ENCODE data around the gene CAMK4. TPM values are rescaled to one million over a fixed set of nuclear protein-coding genes. Genes with fewer than 3 reads are reported as not detected.
A peak's percentile ranks its signal among the peaks of the same experiment; 100 is the strongest.

CAMK4 gene
- total and polyA plus RNA-seq, 9 of the 15 experiments (the other 6 are each of a cell fraction or from before 2014, with no cell fraction given), result 0.35 TPM; not detected in 8

DNA sequence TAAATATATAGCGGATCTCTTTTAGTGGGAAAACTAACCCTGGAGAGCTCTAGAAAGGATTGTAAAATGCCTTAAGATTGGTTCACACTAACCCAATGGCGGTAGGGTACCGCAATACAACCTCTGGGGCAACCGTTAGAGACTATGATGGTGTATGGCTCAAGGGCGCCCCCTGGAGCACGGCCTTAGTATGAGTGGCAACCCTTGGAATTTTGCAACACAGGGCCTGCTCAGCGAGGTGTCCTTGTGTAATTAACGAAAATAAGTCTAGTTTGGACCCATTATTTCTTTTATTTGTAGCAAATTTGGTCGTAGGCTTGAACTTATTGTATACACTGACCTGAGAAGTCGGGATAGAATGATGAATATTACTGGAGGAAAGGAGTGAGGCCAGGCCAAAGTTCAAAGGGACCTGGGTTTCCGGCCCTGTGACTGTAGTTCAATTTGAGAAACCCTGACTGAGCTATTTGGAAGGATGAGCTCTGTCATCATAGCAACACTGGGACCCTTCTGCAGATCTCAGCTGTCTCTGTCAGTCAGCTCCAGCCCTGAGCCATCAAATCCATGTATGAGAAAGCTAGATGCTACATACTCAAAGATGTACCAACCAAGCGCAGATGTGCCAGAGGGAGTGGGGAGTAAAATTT is 54.8 kb downstream of the CAMK4 start:
- POLR2A ChIA-PET, result no interaction called here
- H3K27me3 ChIP-seq (ENCODE audit: control insufficient read depth in 2 of 2, insufficient read depth in 2 of 2, low read length in 2 of 2), result no peaks in the 10 kb centered on the region
- in situ Hi-C loops (cut with MboI), result no loop called here
- TF ChIP-seq XRCC5 (IDR thresholded peaks at IDR 0.05; ENCODE audit: low read depth, low read length), result no peak
- TF ChIP-seq, protein P1, sequence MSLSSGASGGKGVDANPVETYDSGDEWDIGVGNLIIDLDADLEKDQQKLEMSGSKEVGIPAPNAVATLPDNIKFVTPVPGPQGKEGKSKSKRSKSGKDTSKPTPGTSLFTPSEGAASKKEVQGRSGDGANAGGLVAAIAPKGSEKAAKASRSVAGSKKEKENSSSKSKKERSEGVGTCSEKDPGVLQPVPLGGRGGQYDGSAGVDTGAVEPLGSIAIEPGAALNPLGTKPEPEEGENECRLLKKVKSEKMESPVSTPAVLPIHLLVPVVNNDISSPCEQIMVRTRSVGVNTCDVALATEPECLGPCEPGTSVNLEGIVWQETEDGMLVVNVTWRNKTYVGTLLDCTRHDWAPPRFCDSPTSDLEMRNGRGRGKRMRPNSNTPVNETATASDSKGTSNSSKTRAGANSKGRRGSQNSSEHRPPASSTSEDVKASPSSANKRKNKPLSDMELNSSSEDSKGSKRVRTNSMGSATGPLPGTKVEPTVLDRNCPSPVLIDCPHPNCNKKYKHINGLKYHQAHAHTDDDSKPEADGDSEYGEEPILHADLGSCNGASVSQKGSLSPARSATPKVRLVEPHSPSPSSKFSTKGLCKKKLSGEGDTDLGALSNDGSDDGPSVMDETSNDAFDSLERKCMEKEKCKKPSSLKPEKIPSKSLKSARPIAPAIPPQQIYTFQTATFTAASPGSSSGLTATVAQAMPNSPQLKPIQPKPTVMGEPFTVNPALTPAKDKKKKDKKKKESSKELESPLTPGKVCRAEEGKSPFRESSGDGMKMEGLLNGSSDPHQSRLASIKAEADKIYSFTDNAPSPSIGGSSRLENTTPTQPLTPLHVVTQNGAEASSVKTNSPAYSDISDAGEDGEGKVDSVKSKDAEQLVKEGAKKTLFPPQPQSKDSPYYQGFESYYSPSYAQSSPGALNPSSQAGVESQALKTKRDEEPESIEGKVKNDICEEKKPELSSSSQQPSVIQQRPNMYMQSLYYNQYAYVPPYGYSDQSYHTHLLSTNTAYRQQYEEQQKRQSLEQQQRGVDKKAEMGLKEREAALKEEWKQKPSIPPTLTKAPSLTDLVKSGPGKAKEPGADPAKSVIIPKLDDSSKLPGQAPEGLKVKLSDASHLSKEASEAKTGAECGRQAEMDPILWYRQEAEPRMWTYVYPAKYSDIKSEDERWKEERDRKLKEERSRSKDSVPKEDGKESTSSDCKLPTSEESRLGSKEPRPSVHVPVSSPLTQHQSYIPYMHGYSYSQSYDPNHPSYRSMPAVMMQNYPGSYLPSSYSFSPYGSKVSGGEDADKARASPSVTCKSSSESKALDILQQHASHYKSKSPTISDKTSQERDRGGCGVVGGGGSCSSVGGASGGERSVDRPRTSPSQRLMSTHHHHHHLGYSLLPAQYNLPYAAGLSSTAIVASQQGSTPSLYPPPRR (CRISPR knock-in tag; IDR thresholded peaks at IDR 0.05; ENCODE audit: borderline replicate concordance), result no peak
- 0 out of 2 replicates have a peak, but pooled peaks have one; percentile 26 for TF ChIP-seq MYBL2 (IDR thresholded peaks at IDR 0.05; ENCODE audit: low read depth)
- TF ChIP-seq MYBL2 (CRISPR knock-in tag; IDR thresholded peaks at IDR 0.05; ENCODE audit: borderline replicate concordance), result no peak
- no peak for TF ChIP-seq ZNF121 (CRISPR knock-in tag; conservative IDR thresholded peaks at IDR 0.05)
- TF ChIP-seq, protein P2, sequence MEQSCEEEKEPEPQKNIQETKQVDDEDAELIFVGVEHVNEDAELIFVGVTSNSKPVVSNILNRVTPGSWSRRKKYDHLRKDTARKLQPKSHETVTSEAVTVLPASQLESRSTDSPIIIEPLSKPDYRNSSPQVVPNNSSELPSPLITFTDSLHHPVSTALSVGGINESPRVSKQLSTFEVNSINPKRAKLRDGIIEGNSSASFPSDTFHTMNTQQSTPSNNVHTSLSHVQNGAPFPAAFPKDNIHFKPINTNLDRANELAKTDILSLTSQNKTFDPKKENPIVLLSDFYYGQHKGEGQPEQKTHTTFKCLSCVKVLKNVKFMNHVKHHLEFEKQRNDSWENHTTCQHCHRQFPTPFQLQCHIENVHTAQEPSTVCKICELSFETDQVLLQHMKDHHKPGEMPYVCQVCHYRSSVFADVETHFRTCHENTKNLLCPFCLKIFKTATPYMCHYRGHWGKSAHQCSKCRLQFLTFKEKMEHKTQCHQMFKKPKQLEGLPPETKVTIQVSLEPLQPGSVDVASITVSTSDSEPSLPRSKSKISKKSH (CRISPR knock-in tag; IDR thresholded peaks at IDR 0.05), result no peak
- TF ChIP-seq, protein P3, sequence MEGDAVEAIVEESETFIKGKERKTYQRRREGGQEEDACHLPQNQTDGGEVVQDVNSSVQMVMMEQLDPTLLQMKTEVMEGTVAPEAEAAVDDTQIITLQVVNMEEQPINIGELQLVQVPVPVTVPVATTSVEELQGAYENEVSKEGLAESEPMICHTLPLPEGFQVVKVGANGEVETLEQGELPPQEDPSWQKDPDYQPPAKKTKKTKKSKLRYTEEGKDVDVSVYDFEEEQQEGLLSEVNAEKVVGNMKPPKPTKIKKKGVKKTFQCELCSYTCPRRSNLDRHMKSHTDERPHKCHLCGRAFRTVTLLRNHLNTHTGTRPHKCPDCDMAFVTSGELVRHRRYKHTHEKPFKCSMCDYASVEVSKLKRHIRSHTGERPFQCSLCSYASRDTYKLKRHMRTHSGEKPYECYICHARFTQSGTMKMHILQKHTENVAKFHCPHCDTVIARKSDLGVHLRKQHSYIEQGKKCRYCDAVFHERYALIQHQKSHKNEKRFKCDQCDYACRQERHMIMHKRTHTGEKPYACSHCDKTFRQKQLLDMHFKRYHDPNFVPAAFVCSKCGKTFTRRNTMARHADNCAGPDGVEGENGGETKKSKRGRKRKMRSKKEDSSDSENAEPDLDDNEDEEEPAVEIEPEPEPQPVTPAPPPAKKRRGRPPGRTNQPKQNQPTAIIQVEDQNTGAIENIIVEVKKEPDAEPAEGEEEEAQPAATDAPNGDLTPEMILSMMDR (IDR thresholded peaks at IDR 0.05 in 2 of 3, conservative IDR thresholded peaks at IDR 0.05 in 1 of 3; ENCODE audit: insufficient read depth in 2 of 3, low read depth in 1 of 3, low read length in 3 of 3), result peak; percentile 75 to 81 (median 76)

More for the DNA sequence above, 54.8 kb downstream of the CAMK4 start:
- 21% methylated on average over 12 of the region's 12 CpGs for WGBS (ENCODE audit: insufficient coverage, low coverage, missing lambda C conversion rate)
- Histone ChIP-seq H4K20me1 (replicated peaks; ENCODE audit: control insufficient read depth, insufficient read depth, low read length) (no peaks in the 10 kb centered on the region), H3K4me1 (replicated peaks in 1 of 2; ENCODE audit: control insufficient read depth in 2 of 2, insufficient read depth in 2 of 2, low read length in 2 of 2) (no peaks in the 10 kb centered on the region), H3K9me3 (replicated peaks; ENCODE audit: control insufficient read depth, insufficient read depth, low read depth, low read length) (no peaks in the 10 kb centered on the region), H2AFZ (ENCODE audit: low read depth, low read length) (0 out of 2 replicates have a peak overlapping the region, but pooled peaks have one; percentile 19), H3K36me3 (ENCODE audit: control insufficient read depth, insufficient read depth, low read length) (no peaks in the 10 kb centered on the region), H3K79me2 (ENCODE audit: control insufficient read depth, insufficient read depth, low read length) (no peaks in the 10 kb centered on the region), H3K9ac (ENCODE audit: insufficient read depth in 1 of 2, low read depth in 2 of 2, low read length in 2 of 2) (no peak overlapping the region), H3K9me1 (ENCODE audit: control insufficient read depth, insufficient read depth, low read length) (no peaks in the 10 kb centered on the region), H3K4me2 (ENCODE audit: insufficient read depth, low read length) (no peak overlapping the region), H3K27ac (ENCODE audit: extremely low read depth, low read depth, low read length) (no peak overlapping the region), H3K4me3 (no peak overlapping the region)
- intact Hi-C loops (cut with micrococcal nuclease), result loop anchor here (1.0 to 10.0 kb wide), 4 partner anchors 121 to 1084 kb away; no protein-coding TSS in a partner anchor
- FAIRE-seq (peak; percentile 91), DNase-seq (ENCODE audit: extremely low read depth in 1 of 4, low spot score in 3 of 4) (peak; percentile 70 to 74 (median 72)), ATAC-seq (peak; percentile 99)
- CTCF ChIA-PET (ENCODE audit: low intra/inter-chr PET ratio), result interaction anchor here (0.6 to 2.8 kb wide), 3 partner anchors 14 to 121 kb away, joined by 3 to 17 read pairs (median 9); no protein-coding TSS in a partner anchor
- no TSS peak for BruUV-seq (replicated peaks)
